EL (cell line): ENCODE data around the gene CDX2.
A peak's percentile ranks its signal among the peaks of the same experiment; 100 is the strongest.

Experiments
- DNase-seq: peaks from one replicate; pipeline ENCODE4 v3.0.0-alpha.2; 2016

The CDX2 gene

DNA sequence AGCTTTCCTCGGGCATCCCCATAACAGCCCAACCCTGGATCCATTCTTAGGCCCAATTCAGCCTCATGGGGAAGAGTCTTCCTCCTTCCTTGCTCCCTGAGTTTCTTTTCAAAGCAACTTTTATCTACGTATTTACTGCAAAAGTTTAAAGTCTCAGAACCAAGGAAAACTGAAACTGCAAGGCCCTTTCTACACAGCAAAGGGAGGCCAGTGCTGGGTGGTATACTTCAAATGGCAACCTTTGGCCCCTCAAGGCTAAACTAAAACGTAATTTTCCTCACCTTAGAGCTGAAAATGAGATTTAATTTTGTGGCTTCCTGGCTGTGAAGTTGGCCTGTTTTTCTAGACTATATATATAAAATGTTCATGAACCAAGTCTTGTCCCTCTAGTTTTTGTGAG lies 5.6 kb downstream of the CDX2 start:
- DNase-seq = no peak

DNA sequence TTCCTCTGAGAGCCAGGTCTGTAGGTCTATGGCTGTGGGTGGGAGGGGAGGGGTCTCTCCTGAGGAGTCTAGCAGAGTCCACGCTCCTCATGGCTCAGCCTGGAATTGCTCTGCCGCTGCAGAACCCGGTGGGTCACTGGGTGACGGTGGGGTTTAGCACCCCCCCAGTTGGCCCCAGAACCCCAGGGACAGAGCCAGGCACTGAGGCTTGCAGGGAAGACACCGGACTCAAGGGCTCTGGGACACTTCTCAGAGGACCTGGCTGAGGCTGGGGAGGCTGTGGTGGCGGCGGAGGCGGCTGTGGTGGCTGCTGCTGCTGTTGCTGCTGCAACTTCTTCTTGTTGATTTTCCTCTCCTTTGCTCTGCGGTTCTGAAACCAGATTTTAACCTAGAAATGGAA lies 6.1 kb downstream of the CDX2 start:
- DNase-seq = no peak

DNA sequence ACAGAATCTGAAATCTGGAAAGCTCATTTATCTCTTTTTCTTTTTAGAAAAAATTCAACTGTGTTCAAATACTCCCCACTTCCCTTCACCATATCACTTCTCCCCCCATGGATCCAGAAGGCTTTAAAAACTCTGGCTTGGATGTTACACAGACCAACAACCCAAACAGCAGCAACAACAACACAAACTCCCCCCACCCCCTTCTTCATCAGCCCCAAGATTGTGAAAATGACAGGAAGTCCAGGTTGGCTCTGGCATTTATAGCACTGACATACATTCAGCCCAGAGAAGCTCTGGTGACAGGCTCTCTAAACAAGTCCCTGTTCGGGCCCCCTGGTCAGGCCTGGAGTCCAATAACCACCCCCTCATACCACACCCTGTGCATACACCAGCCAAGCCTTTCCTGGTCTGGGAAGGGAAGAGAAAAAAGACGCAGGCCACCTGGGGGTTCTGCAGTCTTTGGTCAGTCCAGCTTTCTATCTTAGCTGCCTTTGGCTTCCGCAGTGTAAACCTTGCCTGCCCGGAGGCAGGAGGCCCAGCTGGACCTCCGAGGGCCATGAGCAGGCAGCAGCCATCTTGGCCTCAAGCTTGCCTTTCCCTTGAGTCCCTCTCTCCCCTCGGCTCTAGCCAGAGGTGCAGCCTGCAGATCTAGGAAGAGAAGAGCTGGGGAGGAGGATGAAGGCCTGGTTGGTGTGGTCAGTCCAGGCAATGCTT lies 6.8 kb downstream of the CDX2 start:
- no peak for DNase-seq

DNA sequence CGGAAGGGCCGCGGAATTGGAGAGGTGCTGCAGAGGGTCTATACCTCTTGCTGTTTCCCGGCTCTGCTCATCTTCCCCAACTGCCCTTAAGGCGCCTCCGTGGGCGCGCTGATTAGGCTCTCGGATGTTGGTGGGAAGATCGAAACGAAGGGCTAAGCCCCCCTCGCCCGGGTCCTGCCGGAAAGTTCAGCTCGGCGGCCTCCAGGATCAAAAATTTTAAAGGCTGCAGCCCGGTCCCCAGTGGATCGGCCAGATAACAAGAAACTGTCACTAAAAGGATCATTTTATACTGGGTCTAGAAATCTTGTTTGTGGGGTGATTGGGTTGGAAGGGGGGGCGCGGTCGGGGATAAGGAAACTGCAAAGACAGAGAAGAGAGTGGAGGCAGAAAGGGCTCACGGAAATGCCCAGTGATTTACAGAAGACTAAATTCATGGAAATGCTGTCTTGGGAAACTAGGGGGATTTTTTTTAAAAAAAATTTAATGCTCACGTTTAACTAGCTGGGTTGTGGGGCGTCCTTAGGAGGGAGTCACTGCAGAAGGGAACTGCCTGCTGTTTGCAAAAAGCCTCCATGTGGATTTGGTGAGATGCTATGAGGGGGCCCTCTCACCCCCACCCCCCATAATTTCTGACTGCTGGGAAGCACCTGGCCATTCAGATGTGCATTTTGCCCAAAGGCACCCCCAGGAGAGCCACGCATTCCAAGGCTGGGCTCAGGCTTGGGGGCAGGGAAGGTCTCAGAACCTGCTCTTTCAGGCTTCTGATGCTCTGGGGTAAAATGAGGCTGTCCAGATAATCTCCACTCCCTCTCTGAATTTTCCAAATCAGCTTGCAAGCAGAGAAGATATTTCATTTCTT lies 7.7 kb downstream of the CDX2 start:
- DNase-seq = no peak

DNA sequence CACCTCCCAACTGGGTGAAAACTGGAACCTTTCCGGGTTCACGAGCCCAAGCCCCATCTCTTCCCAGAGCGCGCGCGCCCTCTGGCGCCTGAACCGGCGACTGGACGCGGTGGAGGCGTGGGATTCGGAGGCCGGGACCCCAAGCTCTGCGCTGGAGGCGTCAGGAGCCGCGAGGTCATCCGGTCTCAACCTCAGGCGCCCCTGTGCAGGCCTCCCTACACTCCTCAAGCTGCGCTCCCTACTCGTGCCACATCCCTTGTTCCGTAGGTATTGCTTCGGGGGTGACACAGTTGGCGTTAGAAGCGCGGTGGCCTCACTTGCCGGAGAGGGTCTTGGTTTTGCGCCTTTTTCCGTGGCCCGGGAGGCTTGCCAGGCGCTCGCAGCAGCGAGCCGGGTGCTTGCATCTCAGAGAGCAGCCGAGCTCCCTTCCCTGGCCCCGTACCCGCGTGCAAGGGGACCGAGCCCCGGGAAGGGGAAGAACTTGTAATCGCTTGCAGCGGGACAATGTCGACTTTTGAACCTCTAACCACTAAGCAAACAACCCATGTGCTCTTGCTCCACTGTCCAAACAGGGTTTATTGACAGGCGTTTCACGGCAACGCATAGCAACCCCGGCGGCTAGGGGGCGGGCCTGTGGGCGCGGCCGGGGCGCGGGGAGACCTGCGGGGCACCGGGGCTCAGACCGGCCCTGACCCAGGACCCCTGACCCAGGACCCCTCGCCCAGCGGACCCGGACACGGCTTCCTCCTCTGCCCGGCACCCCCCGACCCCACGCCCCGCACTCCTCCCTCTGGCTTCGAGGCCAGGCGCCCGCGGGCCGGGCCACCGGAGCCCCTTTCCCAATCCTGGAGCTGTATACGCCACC lies 8.5 kb downstream of the CDX2 start:
- peak; percentile 27 for DNase-seq

DNA sequence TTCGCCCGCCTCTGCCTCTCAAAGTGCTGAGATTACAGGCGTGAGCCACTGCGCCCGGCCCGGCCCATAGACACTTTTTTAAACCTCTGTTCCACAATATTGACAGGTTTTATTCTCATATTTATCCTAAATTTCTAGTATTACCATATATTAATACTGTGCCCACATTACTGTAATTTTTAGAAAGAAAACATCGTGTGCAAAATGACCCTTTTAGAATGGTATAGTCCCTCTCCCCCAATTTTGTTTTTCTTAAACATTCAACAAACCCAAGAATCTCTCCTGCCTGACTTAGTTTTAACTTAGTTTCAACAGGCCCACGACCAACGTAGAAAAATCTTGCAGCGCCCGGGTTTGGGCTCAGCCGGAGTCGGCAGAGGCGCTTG lies 9.1 kb downstream of the CDX2 start:
- no peak for DNase-seq

DNA sequence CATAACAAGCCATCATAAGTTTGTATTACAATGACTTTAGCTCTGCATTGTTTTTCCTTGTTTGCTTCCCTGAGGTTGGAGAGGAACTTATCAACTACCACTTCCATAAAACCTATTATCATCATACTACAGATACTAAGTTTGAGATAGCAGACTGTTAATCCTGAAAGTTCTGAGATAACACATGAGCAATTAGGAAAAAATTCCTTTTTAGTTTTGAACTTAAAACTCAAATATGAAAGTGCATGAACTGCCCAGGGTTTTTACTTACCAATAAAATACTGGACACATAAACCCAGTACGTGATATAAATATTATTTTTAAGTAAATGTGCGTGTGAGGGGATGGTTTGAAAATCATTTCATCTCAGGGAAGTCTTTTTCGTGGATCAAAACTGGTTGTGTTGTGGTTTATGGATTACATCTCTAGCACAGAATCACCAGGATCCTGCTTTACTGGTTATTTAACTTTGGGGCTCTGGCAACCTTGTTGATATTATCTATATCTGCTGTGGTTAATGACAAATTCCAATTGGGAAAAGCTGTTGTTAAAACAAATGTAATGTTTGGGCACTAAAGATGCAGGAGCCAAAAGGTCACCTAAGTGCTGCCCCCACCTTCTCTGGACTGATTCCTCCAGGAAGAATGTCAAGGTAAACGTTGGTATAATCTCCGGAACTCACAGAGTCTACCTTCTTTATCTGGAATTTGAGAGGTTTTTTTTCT lies 12.4 kb downstream of the CDX2 start:
- no peak for DNase-seq

DNA sequence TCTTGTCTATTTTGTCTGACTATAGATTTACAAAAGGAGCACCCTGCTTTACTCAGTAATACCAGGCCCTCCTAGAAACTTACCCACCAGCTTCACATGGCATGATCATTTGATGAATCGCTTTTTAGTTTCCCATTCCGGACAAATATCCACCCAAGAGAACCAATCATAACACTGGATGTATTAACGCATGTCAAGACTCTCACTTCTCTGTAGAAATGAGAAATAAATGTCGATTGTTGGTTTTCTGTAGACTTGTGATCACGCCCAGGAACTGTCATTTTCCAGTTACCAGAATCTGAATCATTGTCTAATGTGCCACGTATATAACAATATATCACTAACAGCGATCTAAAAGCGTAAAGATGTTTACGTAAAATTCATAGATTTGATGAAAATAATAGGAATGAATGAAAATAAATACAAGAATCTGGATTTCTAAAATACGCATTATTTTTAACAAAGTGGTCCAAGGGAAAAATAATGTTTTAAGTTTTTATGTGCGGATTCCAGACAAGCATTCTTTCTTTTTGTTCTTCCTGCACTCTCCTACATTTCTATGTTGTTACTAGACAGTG lies 14.0 kb downstream of the CDX2 start:
- DNase-seq = no peak

DNA sequence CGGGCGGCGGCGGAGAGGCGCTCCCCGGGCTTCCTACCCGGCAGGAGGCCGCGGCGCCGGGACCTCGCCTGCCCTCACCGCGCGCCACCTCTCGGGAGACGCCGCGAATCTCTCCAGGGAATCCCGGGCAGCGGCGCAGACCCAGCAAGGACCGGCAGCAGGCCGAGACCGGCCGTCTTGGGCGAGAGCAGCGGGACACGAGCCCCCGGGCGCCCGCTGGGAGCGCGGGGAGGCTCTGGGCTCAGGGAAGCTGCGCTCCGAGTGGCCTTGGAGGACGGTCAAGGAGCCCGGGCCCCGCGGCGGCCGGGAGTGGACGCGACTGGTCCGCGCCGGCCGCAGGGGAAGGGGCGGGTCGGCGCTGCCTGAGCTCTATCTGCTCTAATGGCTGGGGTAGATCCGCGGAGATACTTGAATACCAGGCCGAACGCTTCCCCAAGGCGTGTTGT lies 14.7 kb downstream of the CDX2 start:
- peak; percentile 46 for DNase-seq

DNA sequence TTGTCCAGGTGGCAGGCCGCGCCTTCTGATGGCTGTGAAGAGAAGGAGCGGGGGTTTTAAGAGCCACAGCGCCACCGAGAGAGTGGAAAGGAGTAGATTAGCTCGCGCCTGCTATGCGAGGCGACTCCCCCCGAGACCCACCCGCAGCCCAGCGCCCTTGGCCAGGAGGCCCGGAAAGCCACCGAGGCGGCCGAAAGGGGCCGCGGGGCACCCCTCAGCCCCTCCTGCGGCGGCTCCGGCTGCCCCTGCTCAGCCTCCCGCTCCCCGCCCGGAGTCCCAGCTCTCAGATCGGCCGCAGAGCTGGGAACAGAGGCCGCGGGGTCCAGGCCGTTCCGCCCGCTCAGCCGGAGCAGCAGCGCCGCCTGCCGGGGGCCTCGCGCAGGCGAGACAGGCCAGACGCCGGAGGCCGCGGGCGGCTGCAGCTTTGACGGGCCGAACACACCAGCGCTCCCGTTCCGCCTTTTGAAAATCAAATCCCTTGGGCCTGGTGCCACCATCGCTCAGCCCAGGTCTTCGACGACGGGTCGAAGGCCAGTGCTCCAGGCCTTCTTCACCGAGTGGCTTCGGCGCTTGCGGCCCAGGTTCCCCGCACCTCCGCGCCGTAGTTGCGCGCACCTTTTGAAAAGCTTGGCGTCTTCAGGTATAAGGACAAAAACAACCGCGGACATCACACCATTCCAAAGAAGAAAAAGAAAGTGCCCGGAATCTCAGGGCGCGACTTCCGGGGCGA lies 15.3 kb downstream of the CDX2 start:
- DNase-seq = peak; percentile 78

DNA sequence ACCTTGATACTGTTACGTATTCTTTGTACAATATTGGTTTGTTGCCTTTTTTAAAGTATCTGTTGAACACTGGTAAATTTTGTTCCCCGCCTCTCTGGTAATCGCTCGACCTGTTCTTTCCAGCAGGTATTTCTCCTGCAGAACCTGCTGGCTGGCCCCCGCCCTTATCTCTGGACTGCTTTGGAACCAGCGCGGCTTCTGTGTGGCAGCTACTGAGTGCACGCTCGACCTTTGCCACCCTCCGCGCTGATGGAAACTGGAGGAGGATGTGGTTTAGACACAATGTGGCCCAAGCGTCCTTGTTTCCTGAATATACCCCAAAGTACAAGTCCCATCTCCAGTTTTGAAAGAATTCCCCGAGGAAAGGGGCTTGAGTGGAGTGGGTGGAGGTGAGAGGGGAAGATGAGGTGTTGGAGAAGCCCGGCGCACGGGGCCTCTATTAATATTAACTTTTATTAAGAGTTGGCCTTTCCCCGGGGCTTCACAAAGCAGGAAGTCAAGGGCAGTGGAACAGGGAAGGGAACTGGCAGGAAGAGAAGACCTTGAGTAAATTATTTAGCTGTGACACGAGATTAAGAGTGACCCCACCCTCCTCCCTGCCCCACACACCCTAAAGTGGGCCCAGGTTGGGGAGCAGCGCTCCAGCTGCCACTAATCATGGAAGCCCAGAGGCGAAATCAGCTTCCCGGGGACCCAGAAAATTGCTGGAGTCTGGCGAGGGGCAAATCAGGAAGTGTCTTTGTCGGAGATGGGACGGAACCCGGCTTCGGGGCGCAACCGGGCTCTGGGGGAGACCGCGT lies 16.0 kb downstream of the CDX2 start:
- no peak for DNase-seq

DNA sequence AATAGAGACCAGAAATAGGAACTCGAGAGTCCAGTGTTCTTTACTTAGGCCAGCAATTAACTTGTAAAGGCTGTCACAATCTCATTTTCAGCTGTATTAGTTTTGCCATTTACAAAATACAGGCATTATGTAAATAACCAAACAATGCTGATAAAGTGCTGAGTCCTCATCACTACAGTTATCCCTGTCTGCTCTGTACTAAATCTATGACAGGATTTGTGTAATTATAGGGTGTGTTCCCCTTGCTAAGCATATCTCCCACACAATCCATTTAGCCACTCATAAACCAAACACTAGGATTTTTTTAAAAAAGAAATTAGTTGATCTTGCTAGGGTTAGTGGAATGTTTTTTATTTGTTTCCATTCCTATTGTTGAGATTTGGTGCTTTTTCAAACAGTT lies 26.1 kb downstream of the CDX2 start:
- no peak for DNase-seq

DNA sequence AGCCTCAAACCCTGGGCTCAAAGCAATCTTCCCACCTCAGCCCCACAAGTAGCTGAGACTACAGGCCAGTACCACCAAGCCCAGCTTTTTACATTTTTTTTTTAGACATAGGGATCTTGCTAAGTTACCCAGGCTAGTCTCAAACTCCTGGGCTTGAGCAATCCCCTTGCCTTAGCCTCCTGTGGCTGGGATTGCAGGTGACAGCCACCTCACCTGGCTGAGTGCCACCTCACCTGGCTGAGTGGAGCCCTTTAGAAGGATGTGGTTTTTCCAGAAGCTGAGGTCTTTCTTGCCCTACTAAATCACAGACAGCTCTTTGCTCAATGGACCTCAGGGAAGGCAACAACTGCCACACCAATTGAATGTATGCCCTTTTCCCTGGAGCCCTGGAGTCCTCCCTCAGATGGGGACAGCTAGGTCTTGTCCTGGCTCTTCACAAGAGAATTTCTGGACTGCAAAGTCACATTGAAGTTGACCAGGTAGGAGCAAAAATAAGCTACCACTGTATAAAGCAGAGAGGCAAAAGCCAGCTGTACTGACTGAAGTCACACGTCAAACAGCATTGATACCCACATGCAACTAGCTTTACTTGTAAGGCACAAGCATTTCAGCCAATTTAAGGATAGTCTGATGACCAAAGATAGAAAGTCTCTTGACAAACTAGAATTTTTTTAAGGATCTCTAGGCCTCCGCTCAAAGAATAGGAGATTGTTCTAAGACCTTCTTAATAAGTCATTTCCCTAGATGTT lies 35.4 kb downstream of the CDX2 start:
- DNase-seq = no peak

DNA sequence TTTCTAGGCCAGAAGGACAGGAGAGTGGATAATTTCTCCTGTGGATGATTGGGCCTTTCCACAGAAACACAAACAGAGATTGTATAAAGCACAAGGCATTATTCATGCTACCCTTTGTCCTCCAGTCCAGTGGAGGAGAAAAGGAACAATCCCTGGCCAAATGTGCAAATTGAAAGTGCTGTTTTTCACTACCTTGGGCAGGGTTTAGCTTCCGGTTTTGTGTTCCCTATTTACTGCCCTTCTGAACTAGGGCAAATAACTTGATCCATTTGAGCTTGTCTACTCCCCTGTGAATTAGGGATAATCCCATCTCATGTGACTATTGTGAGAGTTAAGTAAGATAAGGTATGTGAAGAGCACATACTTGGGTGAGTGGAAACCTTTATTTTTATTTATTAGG lies 36.0 kb downstream of the CDX2 start:
- no peak for DNase-seq

DNA sequence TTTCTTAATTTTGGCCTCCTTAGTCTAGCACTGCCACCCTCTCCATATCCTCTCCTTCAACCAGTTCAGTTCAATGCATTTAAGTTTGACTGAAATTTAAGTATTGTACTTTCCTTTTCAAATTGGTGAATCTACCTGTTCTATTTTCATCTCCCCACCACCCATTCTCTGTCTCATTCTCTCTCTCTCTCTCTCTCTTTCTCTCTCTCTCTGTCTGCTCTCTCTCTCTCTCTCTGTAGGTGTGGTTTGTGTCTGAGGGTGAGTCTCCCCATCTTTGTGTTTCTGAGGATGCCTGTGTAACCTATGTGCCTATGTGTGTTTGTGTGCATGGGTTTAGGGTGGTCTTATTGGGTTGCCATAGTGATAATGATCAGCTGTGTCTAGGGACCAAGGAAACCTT lies 39.2 kb downstream of the CDX2 start:
- DNase-seq = no peak

DNA sequence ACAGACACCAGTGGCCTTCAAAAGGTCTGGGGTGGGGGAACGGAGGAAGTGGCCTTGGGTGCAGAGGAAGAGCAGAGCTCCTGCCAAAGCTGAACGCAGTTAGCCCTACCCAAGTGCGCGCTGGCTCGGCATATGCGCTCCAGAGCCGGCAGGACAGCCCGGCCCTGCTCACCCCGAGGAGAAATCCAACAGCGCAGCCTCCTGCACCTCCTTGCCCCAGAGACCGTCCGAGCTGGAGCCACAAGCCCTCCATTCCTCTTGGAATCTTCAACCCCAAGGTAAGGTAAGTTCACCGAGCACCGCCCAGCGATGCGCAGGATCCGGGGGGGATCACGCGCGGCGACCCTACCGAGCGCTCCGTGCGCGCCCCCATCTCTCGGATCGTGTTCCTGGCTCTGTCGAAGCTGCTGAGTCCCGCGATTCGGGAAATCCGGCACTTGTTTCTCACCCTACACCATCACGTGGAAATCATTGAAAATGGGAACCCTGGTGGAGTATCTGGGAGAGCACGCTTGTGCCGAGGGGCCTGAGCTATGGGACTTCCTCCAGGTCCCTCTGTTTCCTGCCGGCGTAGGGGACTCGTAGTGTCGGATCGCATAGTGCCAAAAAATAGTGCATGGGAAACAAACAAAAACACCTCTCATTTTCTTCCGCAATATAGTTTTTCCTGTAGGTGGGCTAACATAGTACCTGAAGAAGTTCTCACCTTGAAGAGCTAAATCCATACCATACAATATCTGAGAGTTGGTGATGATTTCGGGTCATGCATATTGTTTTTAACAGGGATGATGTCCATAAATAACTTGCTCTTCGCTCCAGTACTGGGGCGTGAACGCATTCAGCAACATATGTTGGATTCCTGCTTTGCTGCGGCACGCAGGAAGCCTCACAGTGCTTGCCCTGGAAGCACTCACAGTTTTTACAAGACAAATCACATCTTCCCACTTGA lies 40.0 kb downstream of the CDX2 start:
- no peak for DNase-seq

DNA sequence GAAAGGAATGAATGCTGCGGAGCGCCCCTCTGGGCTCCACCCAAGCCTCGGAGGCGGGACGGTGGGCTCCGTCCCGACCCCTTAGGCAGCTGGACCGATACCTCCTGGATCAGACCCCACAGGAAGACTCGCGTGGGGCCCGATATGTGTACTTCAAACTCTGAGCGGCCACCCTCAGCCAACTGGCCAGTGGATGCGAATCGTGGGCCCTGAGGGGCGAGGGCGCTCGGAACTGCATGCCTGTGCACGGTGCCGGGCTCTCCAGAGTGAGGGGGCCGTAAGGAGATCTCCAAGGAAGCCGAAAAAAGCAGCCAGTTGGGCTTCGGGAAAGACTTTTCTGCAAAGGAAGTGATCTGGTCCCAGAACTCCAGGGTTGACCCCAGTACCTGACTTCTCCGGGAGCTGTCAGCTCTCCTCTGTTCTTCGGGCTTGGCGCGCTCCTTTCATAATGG lies 40.7 kb downstream of the CDX2 start:
- DNase-seq = no peak

DNA sequence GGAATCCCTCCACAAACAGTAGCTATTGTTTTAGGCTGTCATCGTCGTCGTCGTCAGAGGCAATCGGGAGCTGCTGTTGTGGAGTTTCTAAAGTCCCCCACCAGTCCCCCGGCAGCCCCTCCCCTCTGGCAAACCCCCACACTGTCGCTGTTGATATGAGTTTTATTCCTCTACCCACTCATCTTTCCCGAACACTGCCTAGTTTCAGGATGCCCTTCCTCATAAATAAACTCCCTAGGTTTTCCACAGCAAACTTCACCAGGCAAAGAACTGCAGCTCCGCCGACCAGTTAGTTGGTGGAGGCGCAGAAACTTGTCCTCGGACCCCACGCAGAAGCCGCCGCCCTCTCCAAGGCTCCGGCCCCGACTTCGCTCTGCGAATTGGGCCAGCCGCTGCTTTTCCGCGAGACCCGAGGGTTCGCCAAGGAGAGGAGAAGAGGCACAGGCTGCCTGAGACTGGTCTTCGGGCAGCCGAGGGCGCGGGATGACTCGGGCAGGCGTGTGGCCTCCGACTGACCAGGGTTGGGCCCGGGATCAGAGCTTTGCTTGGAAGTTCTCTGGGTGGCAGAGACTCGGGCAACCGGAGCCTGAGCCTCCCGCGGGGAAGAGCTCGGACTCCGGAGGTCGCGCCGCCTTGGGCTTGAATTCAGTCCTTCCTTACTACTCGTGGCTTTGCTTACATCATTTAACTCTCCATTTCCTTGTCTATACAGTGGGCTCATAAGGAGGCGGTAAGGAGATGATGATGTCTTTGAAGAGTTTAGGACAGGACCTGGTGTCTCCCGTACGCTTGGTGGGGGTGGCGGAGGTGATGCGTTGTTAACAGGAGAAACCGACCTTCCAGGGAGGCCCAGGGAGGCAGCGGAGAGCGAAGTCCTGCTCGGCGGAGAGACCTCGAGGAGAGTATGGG lies 41.4 kb downstream of the CDX2 start:
- DNase-seq = no peak
